ENCODE data around the gene TSPAN6. TPM values are rescaled to one million over a fixed set of nuclear protein-coding genes. Genes with fewer than 3 reads are reported as not detected.
A peak's percentile ranks its signal among the peaks of the same experiment; 100 is the strongest.

TSPAN6 gene
- polyA plus RNA-seq, 2 of the 4 experiments (the other 2 are of a cell fraction): 46.0 to 71.1 TPM

DNA sequence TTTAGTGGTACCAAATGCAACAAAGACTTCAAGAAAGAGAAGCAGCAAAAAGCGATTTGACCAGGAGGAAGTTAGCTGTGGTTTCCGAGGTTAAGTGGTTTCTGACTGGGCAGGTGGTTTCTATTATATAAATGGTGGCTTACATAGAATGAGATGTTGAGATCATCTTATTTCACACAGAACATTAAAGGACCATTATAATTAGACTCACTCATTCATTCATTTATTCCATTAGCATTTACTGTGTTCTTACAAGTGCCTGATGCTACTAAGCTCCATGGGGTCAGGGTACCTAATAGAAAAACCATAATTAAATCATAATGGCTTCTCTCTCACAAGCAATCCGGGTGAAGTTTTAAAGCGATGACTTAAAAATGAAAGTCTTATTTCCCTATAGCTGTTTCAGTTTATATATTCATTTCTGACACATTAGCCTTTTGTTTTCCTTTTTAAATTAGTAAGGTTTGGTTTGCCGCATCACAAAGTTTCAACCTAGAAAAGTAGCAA, 10.6 kb downstream of the TSPAN6 start:
- FAIRE-seq: no peak
- no peak for DNase-seq (ENCODE audit: low read depth in 1 of 2, low spot score in 1 of 2)
- POLR2A ChIA-PET: no interaction called here
- H3K4me1 ChIP-seq: no peaks in the 10 kb centered on the region
- TF ChIP-seq KDM5A (IDR thresholded peaks at IDR 0.05): no peak
- TF ChIP-seq RAD21 (conservative IDR thresholded peaks at IDR 0.05 in 1 of 2, IDR thresholded peaks at IDR 0.05 in 1 of 2): no peak
- TF ChIP-seq, protein P1, sequence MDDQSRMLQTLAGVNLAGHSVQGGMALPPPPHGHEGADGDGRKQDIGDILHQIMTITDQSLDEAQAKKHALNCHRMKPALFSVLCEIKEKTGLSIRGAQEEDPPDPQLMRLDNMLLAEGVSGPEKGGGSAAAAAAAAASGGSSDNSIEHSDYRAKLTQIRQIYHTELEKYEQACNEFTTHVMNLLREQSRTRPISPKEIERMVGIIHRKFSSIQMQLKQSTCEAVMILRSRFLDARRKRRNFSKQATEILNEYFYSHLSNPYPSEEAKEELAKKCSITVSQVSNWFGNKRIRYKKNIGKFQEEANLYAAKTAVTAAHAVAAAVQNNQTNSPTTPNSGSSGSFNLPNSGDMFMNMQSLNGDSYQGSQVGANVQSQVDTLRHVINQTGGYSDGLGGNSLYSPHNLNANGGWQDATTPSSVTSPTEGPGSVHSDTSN (IDR thresholded peaks at IDR 0.05): no peak
- no peak for TF ChIP-seq HOXA7 (CRISPR knock-in tag; IDR thresholded peaks at IDR 0.05)
- TF ChIP-seq, protein P2, sequence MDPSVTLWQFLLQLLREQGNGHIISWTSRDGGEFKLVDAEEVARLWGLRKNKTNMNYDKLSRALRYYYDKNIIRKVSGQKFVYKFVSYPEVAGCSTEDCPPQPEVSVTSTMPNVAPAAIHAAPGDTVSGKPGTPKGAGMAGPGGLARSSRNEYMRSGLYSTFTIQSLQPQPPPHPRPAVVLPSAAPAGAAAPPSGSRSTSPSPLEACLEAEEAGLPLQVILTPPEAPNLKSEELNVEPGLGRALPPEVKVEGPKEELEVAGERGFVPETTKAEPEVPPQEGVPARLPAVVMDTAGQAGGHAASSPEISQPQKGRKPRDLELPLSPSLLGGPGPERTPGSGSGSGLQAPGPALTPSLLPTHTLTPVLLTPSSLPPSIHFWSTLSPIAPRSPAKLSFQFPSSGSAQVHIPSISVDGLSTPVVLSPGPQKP (IDR thresholded peaks at IDR 0.05; ENCODE audit: low read depth, low read length): no peak
- TF ChIP-seq POLR2A (IDR thresholded peaks at IDR 0.05; ENCODE audit: low read length): no peak
- TF ChIP-seq RNF2 (IDR thresholded peaks at IDR 0.05; ENCODE audit: borderline replicate concordance, low read depth): no peak
- no peak for TF ChIP-seq POLR2AphosphoS2 (conservative IDR thresholded peaks at IDR 0.05; ENCODE audit: low read length)
- TF ChIP-seq ESRRA (IDR thresholded peaks at IDR 0.05; ENCODE audit: borderline replicate concordance, low read length): no peak
- TF ChIP-seq PHF8 (IDR thresholded peaks at IDR 0.05; ENCODE audit: borderline replicate concordance, low read depth): no peak
- TF ChIP-seq CEBPB (IDR thresholded peaks at IDR 0.05): no peak
- no peak for TF ChIP-seq FOSB (CRISPR knock-in tag; IDR thresholded peaks at IDR 0.05)
- no peak for TF ChIP-seq HOXB13 (CRISPR knock-in tag; IDR thresholded peaks at IDR 0.05; ENCODE audit: low read depth)
- TF ChIP-seq, protein P3, sequence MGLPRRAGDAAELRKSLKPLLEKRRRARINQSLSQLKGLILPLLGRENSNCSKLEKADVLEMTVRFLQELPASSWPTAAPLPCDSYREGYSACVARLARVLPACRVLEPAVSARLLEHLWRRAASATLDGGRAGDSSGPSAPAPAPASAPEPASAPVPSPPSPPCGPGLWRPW (IDR thresholded peaks at IDR 0.05): no peak
- TF ChIP-seq CBX2 (IDR thresholded peaks at IDR 0.05; ENCODE audit: borderline replicate concordance, low read depth): no peak
- 95% methylated on average over 5 of the region's 5 CpGs for WGBS (ENCODE audit: missing lambda C conversion rate)
- no peak overlapping the region for H3K4me2 ChIP-seq
- no peaks in the 10 kb centered on the region for H3K9me3 ChIP-seq
- H3K27ac ChIP-seq: no peak overlapping the region
- no peak overlapping the region for H3K4me3 ChIP-seq
- CTCF ChIA-PET: interaction anchor here (1.7 kb wide), 1 partner anchor 11 kb away, joined by 9 read pairs; the partner anchor contains the start of gene TSPAN6
- no peak for ATAC-seq

DNA sequence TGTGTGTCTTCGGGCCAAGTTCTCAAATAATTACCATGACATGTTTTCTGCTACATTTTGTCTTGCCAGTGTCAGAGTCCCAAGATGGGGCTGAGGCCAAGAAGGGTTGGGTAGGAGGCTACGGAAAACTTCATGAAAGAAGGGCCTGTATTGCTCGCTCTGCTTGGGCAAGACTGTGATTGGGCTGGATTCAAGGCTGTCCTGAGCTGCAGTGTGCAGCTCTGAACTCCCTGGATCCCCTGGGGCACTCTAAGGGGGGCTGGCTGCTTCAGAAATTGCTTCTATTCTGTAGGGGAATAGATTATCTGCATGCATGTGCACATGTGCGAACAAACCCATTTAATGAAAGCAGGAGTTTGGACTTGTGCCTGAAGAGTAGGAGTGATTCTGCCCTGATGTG, 13.6 kb downstream of the TSPAN6 start:
- H3K4me1 ChIP-seq: no peaks in the 10 kb centered on the region
- no peak overlapping the region for H3K4me3 ChIP-seq
- no peak for DNase-seq (ENCODE audit: low read depth in 1 of 2, low spot score in 1 of 2)
- H3K4me2 ChIP-seq: no peak overlapping the region
- TF ChIP-seq POLR2A (IDR thresholded peaks at IDR 0.05; ENCODE audit: low read length): no peak
- no peak for TF ChIP-seq RCOR1 (IDR thresholded peaks at IDR 0.05; ENCODE audit: low read depth, low read length)
- no peak for ATAC-seq
- no peaks in the 10 kb centered on the region for H3K9me3 ChIP-seq
- no peak for FAIRE-seq
- ChIA-PET POLR2A (no interaction called here), CTCF (interaction anchor here (1.3 kb wide), 1 partner anchor 14 kb away, joined by 4 read pairs; no protein-coding TSS in a partner anchor)
- H3K27ac ChIP-seq: no peak overlapping the region
- 84% methylated on average over 3 of the region's 4 CpGs for whole genome bisulfite sequencing (ENCODE audit: missing lambda C conversion rate)

DNA sequence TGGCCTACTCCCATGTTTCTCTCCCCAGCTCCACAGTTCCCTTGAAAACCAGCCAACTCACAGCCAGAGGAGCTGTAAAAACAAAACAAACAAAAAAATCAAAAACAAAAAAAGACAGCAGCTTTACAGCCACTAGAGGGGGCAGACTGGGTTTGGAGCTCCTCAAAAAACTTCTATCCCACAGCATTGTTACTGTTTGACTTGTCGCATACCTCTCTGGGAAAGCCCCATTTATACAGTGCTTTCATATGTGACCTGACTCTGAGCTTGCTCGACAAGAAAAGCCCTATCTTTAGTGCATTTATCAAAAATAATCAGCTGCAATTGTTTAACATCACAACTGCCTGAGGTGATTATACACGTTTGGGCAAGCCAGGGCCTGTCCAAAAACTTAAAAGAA, 21.6 kb downstream of the TSPAN6 start:
- Histone ChIP-seq H3K4me3 (no peak overlapping the region), H3K27ac (peak overlapping the region; percentile 40 to 63; a peak in 3 of 6 replicates), H3K4me2 (peak overlapping the region; percentile 36; the same call in 2 of the 3 replicates), H3K9me3 (no peaks in the 10 kb centered on the region), H3K4me1 (peaks cover 3% of the 10 kb centered on the region; the same call in 1 of the 3 replicates)
- CTCF ChIA-PET: interaction anchor here (0.7 to 2.2 kb wide), 11 partner anchors 9 to 154 kb away, joined by 3 to 19 read pairs (median 4); partner anchors contain the start of genes SRPX2 and TSPAN6
- peak; percentile 13 to 60 for DNase-seq (ENCODE audit: low read depth in 1 of 2, low spot score in 1 of 2)
- peak; percentile 74 to 82; a peak in 5 of 6 replicates for ATAC-seq
- 22% methylated on average over 3 of the region's 3 CpGs for WGBS (ENCODE audit: missing lambda C conversion rate)
- POLR2A ChIA-PET: interaction anchor here (1.2 kb wide), 1 partner anchor 21 kb away, joined by 14 read pairs; the partner anchor contains the start of gene TSPAN6
- no peak for FAIRE-seq
- TF ChIP-seq SMC3 (IDR thresholded peaks at IDR 0.05) (peak; percentile 47; the same call in 2 of the 3 replicates), RAD21 (conservative IDR thresholded peaks at IDR 0.05 in 1 of 2, IDR thresholded peaks at IDR 0.05 in 1 of 2) (peak in 1 of 2 experiments; percentile 41; a peak in 3 of 5 replicates), ZFP36 (IDR thresholded peaks at IDR 0.05; ENCODE audit: borderline replicate concordance, partially characterized antibody) (no peak)
- TF ChIP-seq, protein P4, sequence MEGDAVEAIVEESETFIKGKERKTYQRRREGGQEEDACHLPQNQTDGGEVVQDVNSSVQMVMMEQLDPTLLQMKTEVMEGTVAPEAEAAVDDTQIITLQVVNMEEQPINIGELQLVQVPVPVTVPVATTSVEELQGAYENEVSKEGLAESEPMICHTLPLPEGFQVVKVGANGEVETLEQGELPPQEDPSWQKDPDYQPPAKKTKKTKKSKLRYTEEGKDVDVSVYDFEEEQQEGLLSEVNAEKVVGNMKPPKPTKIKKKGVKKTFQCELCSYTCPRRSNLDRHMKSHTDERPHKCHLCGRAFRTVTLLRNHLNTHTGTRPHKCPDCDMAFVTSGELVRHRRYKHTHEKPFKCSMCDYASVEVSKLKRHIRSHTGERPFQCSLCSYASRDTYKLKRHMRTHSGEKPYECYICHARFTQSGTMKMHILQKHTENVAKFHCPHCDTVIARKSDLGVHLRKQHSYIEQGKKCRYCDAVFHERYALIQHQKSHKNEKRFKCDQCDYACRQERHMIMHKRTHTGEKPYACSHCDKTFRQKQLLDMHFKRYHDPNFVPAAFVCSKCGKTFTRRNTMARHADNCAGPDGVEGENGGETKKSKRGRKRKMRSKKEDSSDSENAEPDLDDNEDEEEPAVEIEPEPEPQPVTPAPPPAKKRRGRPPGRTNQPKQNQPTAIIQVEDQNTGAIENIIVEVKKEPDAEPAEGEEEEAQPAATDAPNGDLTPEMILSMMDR (IDR thresholded peaks at IDR 0.05): peak; percentile 47

Data from A549 (cell line).